Astrocyte (in vitro differentiated cells and primary cell): ENCODE data around the gene DPH2. TPM values are rescaled to one million over a fixed set of nuclear protein-coding genes. Genes with fewer than 3 reads are reported as not detected.

Experiments
- DNase-seq: peaks from one replicate; pipeline ENCODE4 v3.0.0-alpha.2; 2010; ENCODE audit warnings: low read depth
- FAIRE-seq: peaks from 2 replicates; lab custom pipeline; 2011; peaks lifted over from hg19 to GRCh38; lab: Jason Lieb, UNC
- H2AFZ ChIP-seq: 2 replicates; pipeline ENCODE4 v1.6.0; 2012; ENCODE audit warnings: low read depth, low read length, inconsistent platforms
- H3K27ac ChIP-seq: 2 replicates; pipeline ENCODE4 v1.5.1; 2011; ENCODE audit warnings: low read depth, low read length, inconsistent platforms
- H3K27me3 ChIP-seq: 2 replicates; pipeline ENCODE4 v1.6.0; 2011; ENCODE audit warnings: low read length, inconsistent platforms; ENCODE audit not compliant: insufficient read depth
- H3K36me3 ChIP-seq: 2 replicates; pipeline ENCODE4 v1.5.1; 2011; ENCODE audit warnings: low read length, inconsistent platforms; ENCODE audit not compliant: insufficient read depth
- H3K4me1 ChIP-seq: 2 replicates; pipeline ENCODE4 v1.5.1; 2011; ENCODE audit warnings: low read length, inconsistent platforms; ENCODE audit not compliant: insufficient read depth
- H3K4me2 ChIP-seq: 2 replicates; pipeline ENCODE4 v1.6.0; 2012; ENCODE audit warnings: low read length, inconsistent platforms
- H3K4me3 ChIP-seq: 2 replicates; pipeline ENCODE4 v1.5.1; 2011; ENCODE audit warnings: low read depth, mild to moderate bottlenecking, low read length, inconsistent platforms; ENCODE audit not compliant: insufficient read depth
- H3K79me2 ChIP-seq: 2 replicates; pipeline ENCODE4 v1.6.0; 2012; ENCODE audit warnings: mild to moderate bottlenecking, low read length, inconsistent platforms; ENCODE audit not compliant: insufficient read depth
- H3K9ac ChIP-seq: 2 replicates; pipeline ENCODE4 v1.6.0; 2012; ENCODE audit warnings: mild to moderate bottlenecking, low read length, inconsistent platforms
- H3K9me3 ChIP-seq: 2 replicates; pipeline ENCODE4 v1.5.1; 2012; ENCODE audit warnings: low read depth, mild to moderate bottlenecking, low read length, inconsistent platforms; ENCODE audit not compliant: insufficient read depth
- H4K20me1 ChIP-seq: 2 replicates; pipeline ENCODE4 v1.6.0; 2012; ENCODE audit warnings: low read length, inconsistent platforms; ENCODE audit not compliant: insufficient read depth
- H3K27ac Mint-ChIP-seq: one replicate; pipeline ENCODE4 v1.8.0; 2021; ENCODE audit warnings: mild to moderate bottlenecking, mixed read lengths; ENCODE audit not compliant: unreplicated experiment
- H3K27me3 Mint-ChIP-seq: one replicate; pipeline ENCODE4 v1.8.0; 2021; ENCODE audit warnings: low read depth, mixed read lengths; ENCODE audit not compliant: unreplicated experiment
- H3K36me3 Mint-ChIP-seq: one replicate; pipeline ENCODE4 v1.8.0; 2021; ENCODE audit warnings: low read depth, mixed read lengths; ENCODE audit not compliant: unreplicated experiment
- H3K4me1 Mint-ChIP-seq: one replicate; pipeline ENCODE4 v1.8.0; 2021; ENCODE audit warnings: low read depth, mixed read lengths; ENCODE audit not compliant: unreplicated experiment
- H3K4me3 Mint-ChIP-seq: one replicate; pipeline ENCODE4 v1.8.0; 2021; ENCODE audit warnings: mild to moderate bottlenecking, moderate library complexity, mixed read lengths; ENCODE audit not compliant: unreplicated experiment
- H3K9me3 Mint-ChIP-seq: one replicate; pipeline ENCODE4 v1.8.0; 2021; ENCODE audit warnings: mild to moderate bottlenecking, mixed read lengths; ENCODE audit not compliant: unreplicated experiment
- CTCF ChIP-seq: IDR thresholded peaks from 2 replicates; pipeline ENCODE4 v1.5.1; 2011; ENCODE audit warnings: low read depth, mild to moderate bottlenecking, inconsistent platforms, low read length, moderate library complexity; ENCODE audit not compliant: insufficient read depth
- EZH2 ChIP-seq: IDR thresholded peaks from 2 replicates; pipeline ENCODE4 v1.6.1; 2012; ENCODE audit warnings: mild to moderate bottlenecking, low read length, inconsistent platforms; ENCODE audit not compliant: insufficient read depth
- total RNA-seq: library from RNA; stranded (reverse); gene quantifications from 2 replicates; pipeline ENCODE4 v1.2.1, GENCODE V29; 2021

DPH2 gene
- total RNA-seq, 1 donor from 2014 or later: 31.6 TPM

DNA sequence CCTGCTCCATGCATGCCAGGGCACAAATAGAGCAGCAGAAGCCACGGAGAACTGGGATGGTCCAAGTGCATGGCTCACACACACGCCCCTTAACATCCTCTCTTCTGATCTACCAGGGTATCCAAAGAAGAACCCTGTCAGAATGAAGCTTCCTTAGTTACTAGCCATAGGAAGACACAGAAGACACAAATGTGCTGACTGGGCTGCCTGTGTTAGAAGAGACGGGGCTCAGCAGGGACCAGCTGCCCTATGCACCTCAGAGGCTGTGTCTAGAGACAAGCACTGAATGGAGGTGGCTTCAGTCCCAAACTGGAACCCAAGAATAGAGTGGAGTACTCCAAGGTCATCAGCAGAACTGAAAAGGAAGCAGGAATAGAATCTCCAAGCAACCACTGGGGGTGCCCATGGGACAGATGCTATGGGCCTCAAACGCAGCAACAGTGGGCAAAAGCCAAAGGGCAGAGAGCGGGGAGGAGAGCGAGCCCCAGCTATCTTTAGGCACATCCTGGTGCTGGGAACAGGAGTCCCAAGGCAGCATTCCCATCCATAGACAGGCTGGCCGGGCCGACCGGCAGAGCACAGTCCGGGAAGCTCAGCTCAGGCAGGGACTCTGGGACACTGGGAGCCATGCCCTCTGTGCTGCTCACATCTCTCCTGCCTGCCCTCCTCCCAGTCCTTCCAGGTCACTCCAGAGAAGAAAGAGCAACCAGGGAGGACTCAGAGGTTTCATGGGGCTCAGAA is 51.9 kb downstream of the DPH2 start:
- FAIRE-seq (no peak), DNase-seq (no peak)
- Histone ChIP-seq H2AFZ (no peak overlapping the region), H3K4me3 (no peak overlapping the region), H3K9ac (no peak overlapping the region), H3K27ac (no peak overlapping the region), H3K4me2 (no peak overlapping the region), H3K4me1 (no peaks in the 10 kb centered on the region), H4K20me1 (no peaks in the 10 kb centered on the region), H3K79me2 (no peaks in the 10 kb centered on the region), H3K9me3 (no peaks in the 10 kb centered on the region), H3K27me3 (no peaks in the 10 kb centered on the region), H3K36me3 (no peaks in the 10 kb centered on the region)
- no peaks in the 10 kb centered on the region for H3K4me1 Mint-ChIP-seq
- H3K4me3 Mint-ChIP-seq: no peak overlapping the region
- peaks cover 5% of the 10 kb centered on the region for H3K27me3 Mint-ChIP-seq
- H3K9me3 Mint-ChIP-seq: no peaks in the 10 kb centered on the region
- no peak for TF ChIP-seq EZH2
- TF ChIP-seq CTCF: no peak
- H3K27ac Mint-ChIP-seq: no peak overlapping the region
- H3K36me3 Mint-ChIP-seq: peaks cover 23% of the 10 kb centered on the region

Other genes with a start within 250 kb of the DPH2 start
- 1.2 and 1.5 TPM in 2 replicates for gene ARTN, start 36.2 kb upstream of the DPH2 start, total RNA-seq
- gene IPO13, start 23.1 kb upstream of the DPH2 start, total RNA-seq: 31.0 and 36.1 TPM in 2 replicates
- 175 and 202 TPM in 2 replicates for gene ATP6V0B, start 5.0 kb downstream of the DPH2 start, total RNA-seq
- gene B4GALT2, start 9.2 kb downstream of the DPH2 start, total RNA-seq: 56.6 and 56.9 TPM in 2 replicates
- 4.2 and 4.3 TPM in 2 replicates for gene CCDC24, start 21.6 kb downstream of the DPH2 start, total RNA-seq
- gene SLC6A9, start 61.5 kb downstream of the DPH2 start, total RNA-seq: 45.2 and 51.4 TPM in 2 replicates
- 0.09 TPM in 1 of 2 replicates, not detected in the other for gene KLF17, start 148.8 kb downstream of the DPH2 start, total RNA-seq
- gene KLF18, start 171.6 kb downstream of the DPH2 start, total RNA-seq: not detected in 2 replicates
- gene DMAP1, start 243.5 kb downstream of the DPH2 start, total RNA-seq: 33.2 and 33.8 TPM in 2 replicates